ENCODE measurements around the gene CUTC.
"Not testable (repeated sequence)": the region's sequence is repeated elsewhere in the genome, so short reads cannot be mapped to it uniquely, and the experiment has no call there.

The CUTC gene

DNA sequence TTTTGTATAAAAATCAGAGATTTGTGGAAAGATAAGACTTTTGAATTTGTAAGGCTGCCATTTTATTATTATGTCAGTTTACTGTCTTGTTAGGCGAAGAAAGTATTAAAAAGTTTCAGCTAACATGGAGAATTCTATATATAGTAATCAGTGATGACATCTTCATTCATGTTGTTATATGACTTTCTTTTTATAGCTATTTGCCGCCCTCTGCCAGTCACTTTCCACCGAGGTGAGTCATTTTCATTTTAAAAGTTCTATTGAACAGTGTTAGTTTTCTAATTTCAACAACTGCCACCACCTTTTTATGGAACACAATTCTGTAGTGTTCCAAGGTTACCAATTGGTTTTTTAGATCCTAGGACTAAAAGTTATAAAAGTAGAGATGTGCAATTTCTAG lies 11.8 kb downstream of the CUTC start:
- H3K27me3 ChIP-seq (ENCODE audit: insufficient read depth, low read depth, severe bottlenecking), result no peaks in the 10 kb centered on the region
- no peak overlapping the region for H3K27ac ChIP-seq
- TF ChIP-seq CTCF (IDR thresholded peaks at IDR 0.05; ENCODE audit: low read depth, low read length), result no peak
- peaks cover 4% of the 10 kb centered on the region for H3K9me3 ChIP-seq (ENCODE audit: severe bottlenecking)
- peaks cover 87% of the 10 kb centered on the region for H3K36me3 ChIP-seq
- H3K4me3 ChIP-seq (ENCODE audit: low read depth, low read length), result no peak overlapping the region
- DNase-seq, result no peak

DNA sequence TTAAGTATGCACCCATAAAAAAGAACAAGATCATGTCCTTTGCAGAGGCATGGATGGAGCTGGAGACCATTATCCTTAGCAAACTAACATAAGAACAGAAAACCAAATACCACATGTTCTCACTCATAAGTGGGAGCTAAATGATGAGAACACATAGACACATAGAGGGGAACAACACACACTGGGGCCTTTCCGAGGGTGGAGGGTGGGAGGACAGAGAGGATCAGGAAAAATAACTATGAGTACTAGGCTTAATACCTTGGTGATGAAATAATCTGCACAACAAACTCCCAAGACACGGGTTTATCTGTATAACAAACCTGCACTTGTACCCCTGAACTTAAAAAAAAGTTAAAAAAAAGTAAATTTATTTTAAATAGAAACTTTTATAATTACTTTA lies 14.1 kb downstream of the CUTC start:
- DNase-seq; H3K9me3 ChIP-seq (ENCODE audit: severe bottlenecking); H3K27ac ChIP-seq; H3K27me3 ChIP-seq (ENCODE audit: insufficient read depth, low read depth, severe bottlenecking); H3K4me3 ChIP-seq (ENCODE audit: low read depth, low read length): not testable (repeated sequence)
- H3K36me3 ChIP-seq, result peaks cover 82% of the 10 kb centered on the region

DNA sequence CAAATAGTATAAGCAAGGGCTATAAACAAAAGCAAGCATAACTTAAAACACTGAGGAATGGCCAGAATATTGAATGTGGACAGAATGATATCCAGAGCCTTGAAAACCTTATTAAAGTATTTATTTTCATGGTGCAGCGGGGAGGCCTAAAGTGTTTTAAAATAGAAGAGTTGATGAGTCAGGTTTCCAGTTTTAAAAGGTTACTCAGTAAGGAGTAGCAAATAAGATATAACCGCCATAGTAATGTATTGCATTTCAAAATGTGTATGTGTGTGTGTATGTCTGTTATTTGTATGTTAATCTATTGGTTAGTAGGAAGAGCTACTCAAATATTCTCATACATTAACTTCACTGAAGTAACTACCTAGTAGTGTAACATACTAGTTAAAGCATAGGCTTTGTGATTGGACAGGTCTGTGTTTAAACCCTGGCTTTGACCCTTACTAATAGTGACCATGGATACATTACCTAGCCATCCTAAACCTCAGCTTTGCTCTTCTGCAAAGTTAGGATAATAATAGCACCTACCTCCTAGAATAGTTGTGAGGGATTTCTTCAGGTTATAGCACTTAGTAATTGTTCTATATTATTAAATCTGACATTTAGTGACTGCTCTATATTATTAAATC lies 16.9 kb downstream of the CUTC start:
- no peak for TF ChIP-seq CTCF (IDR thresholded peaks at IDR 0.05; ENCODE audit: low read depth, low read length)
- no peak overlapping the region for H3K4me3 ChIP-seq (ENCODE audit: low read depth, low read length)
- H3K36me3 ChIP-seq, result peaks cover 68% of the 10 kb centered on the region
- no peak overlapping the region for H3K27ac ChIP-seq
- H3K27me3 ChIP-seq (ENCODE audit: insufficient read depth, low read depth, severe bottlenecking), result no peaks in the 10 kb centered on the region
- no peaks in the 10 kb centered on the region for H3K9me3 ChIP-seq (ENCODE audit: severe bottlenecking)
- no peak for DNase-seq

DNA sequence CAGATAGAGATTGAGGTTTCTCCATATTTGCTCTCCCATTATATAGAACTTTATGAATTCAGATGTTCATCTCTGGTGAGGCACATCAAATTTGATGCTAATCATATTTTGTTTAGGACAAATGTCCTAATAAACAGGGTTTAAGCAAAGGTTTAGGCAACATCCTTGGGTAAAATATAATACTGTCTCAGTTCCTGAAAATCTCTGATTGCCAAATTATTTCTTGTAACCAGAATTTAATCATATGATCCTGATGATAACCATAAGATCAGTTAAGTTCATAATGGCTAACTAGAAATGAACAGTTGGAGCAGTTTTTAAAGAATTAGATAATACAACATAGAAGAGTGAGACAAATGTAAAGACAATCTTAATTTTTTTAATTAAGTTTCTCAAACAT lies 18.6 kb downstream of the CUTC start:
- peaks cover 64% of the 10 kb centered on the region for H3K36me3 ChIP-seq
- H3K4me3 ChIP-seq (ENCODE audit: low read depth, low read length), result no peak overlapping the region
- DNase-seq, result no peak
- no peaks in the 10 kb centered on the region for H3K27me3 ChIP-seq (ENCODE audit: insufficient read depth, low read depth, severe bottlenecking)
- no peak for TF ChIP-seq CTCF (IDR thresholded peaks at IDR 0.05; ENCODE audit: low read depth, low read length)
- H3K9me3 ChIP-seq (ENCODE audit: severe bottlenecking), result no peaks in the 10 kb centered on the region
- H3K27ac ChIP-seq, result no peak overlapping the region

DNA sequence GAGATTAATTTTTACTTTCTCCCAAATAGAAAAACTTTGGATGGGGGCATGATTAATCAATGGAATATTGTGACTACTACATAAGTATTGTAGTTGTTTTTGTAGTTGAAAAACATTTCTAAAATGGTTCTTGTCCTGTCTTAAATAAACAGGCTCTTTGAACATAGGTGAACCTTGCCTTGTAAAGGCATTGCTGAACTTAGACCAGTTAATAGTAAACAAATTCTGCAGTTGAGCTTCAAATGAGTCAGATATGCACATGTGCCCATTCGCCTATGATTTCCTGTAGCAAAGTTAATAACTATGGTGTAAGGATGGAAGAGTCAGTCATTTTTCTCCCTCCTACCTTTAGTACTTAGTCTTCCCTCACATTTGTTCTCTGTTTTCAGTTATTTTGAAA lies 22.6 kb downstream of the CUTC start:
- Histone ChIP-seq H3K4me3 (ENCODE audit: low read depth, low read length) (no peak overlapping the region), H3K27me3 (ENCODE audit: insufficient read depth, low read depth, severe bottlenecking) (no peaks in the 10 kb centered on the region), H3K9me3 (ENCODE audit: severe bottlenecking) (no peaks in the 10 kb centered on the region), H3K36me3 (peaks cover 60% of the 10 kb centered on the region), H3K27ac (no peak overlapping the region)
- no peak for TF ChIP-seq CTCF (IDR thresholded peaks at IDR 0.05; ENCODE audit: low read depth, low read length)
- DNase-seq, result no peak

DNA sequence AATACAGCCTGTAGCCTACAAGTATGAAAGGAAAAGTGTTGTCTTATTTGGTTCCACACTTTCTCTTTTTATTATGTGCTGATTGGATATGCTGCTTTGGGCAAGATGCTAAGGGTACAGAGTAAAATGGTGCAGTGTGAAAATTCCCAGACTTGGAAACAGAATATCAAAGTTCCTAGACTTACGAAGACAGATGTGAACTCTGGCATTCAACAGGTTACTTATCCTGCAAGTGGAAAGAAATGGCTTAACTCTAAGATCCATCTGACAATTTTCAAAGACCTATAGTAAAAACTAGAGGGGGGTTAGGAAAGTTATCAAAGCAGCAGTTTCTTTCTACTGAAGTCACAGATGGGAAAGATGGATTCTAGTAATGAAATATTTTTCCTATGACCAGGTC lies 24.1 kb downstream of the CUTC start:
- H3K27me3 ChIP-seq (ENCODE audit: insufficient read depth, low read depth, severe bottlenecking), result no peaks in the 10 kb centered on the region
- peaks cover 56% of the 10 kb centered on the region for H3K36me3 ChIP-seq
- no peak overlapping the region for H3K27ac ChIP-seq
- no peaks in the 10 kb centered on the region for H3K9me3 ChIP-seq (ENCODE audit: severe bottlenecking)
- H3K4me3 ChIP-seq (ENCODE audit: low read depth, low read length), result no peak overlapping the region
- no peak for TF ChIP-seq CTCF (IDR thresholded peaks at IDR 0.05; ENCODE audit: low read depth, low read length)
- no peak for DNase-seq

Measured in WERI-Rb-1 (cell line).